Measurements from ENCODE around the gene DYNC1H1.

DYNC1H1 gene

DNA sequence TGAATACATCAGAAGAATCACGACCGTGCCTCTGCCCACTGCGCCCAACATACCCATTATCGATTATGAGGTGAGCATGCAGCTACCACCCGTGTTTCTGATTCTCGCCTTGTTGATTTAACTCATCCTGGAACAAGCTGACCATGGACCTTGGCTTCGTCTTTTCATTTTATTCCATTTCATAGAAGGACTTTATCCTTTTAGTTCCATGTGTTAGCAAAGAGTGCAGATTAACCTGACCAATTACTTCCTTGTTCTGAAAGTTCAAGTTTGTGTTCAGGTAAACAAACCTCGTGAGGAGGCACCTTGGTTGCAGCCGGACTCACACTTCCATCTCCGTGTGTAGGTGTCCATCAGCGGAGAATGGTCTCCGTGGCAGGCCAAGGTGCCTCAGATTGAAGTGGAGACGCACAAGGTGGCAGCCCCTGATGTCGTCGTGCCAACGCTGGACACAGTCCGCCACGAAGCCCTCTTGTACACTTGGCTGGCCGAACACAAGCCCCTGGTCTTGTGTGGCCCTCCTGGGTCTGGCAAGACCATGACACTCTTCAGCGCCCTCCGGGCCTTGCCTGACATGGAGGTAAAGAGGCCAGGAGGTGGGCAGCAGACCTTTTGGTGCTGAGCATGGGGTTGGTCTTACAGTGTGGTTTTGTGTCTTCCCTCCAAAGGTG, 52.2 kb downstream of the DYNC1H1 start:
- CTCF ChIA-PET, result interaction anchor here (1.0 kb wide), 1 partner anchor 18 kb away, joined by 4 read pairs; no protein-coding TSS in a partner anchor
- Histone ChIP-seq H3K27ac (ENCODE audit: insufficient read depth in 1 of 2, low read depth in 1 of 2, low read length in 2 of 2, poor library complexity in 1 of 2, severe bottlenecking in 2 of 2) (no peak overlapping the region), H3K4me3 (ENCODE audit: control insufficient read depth in 1 of 7, extremely low read depth in 1 of 7, insufficient read depth in 4 of 7, low read depth in 2 of 7, low read length in 6 of 7) (no peak overlapping the region), H3K36me3 (ENCODE audit: control insufficient read depth in 4 of 4, insufficient read depth in 4 of 4, low read length in 3 of 4) (peaks cover 18 to 97% (median 86%) of the 10 kb centered on the region in 4 experiments), H3K4me1 (ENCODE audit: control extremely low read depth in 1 of 4, control insufficient read depth in 4 of 4, insufficient read depth in 4 of 4, low read length in 3 of 4) (no peaks in the 10 kb centered on the region), H3K27me3 (replicated peaks in 2 of 5; ENCODE audit: control insufficient read depth in 4 of 5, insufficient read depth in 5 of 5, low read length in 4 of 5) (no peaks in the 10 kb centered on the region), H3K9me3 (ENCODE audit: control extremely low read depth in 1 of 5, control insufficient read depth in 4 of 5, insufficient read depth in 2 of 5, low read depth in 1 of 5, low read length in 4 of 5) (no peaks in the 10 kb centered on the region)
- POLR2A ChIA-PET, result no interaction called here
- no peak for DNase-seq
- WGBS (ENCODE audit: insufficient coverage), result 100% methylated on average over 18 of the region's 21 CpGs

- Histone ChIP-seq H3K27ac (ENCODE audit: insufficient read depth in 1 of 2, low read depth in 1 of 2, low read length in 2 of 2, poor library complexity in 1 of 2, severe bottlenecking in 2 of 2) (no peak overlapping the region), H3K36me3 (ENCODE audit: control insufficient read depth in 4 of 4, insufficient read depth in 4 of 4, low read length in 3 of 4) (peaks cover 15 to 98% (median 79%) of the 10 kb centered on the region in 4 experiments), H3K4me3 (ENCODE audit: control insufficient read depth in 1 of 7, extremely low read depth in 1 of 7, insufficient read depth in 4 of 7, low read depth in 2 of 7, low read length in 6 of 7) (no peak overlapping the region), H3K4me1 (ENCODE audit: control extremely low read depth in 1 of 4, control insufficient read depth in 4 of 4, insufficient read depth in 4 of 4, low read length in 3 of 4) (no peaks in the 10 kb centered on the region), H3K27me3 (replicated peaks in 2 of 5; ENCODE audit: control insufficient read depth in 4 of 5, insufficient read depth in 5 of 5, low read length in 4 of 5) (no peaks in the 10 kb centered on the region), H3K9me3 (ENCODE audit: control extremely low read depth in 1 of 5, control insufficient read depth in 4 of 5, insufficient read depth in 2 of 5, low read depth in 1 of 5, low read length in 4 of 5) (no peaks in the 10 kb centered on the region)
- CTCF ChIA-PET, result no interaction called here
- WGBS (ENCODE audit: insufficient coverage), result 98% methylated on average over 18 of the region's 19 CpGs
- no peak for DNase-seq
- POLR2A ChIA-PET, result no interaction called here
Observed at GRCh38 chr14:102018251-102018650, 53.9 kb downstream of the DYNC1H1 start.

DNA sequence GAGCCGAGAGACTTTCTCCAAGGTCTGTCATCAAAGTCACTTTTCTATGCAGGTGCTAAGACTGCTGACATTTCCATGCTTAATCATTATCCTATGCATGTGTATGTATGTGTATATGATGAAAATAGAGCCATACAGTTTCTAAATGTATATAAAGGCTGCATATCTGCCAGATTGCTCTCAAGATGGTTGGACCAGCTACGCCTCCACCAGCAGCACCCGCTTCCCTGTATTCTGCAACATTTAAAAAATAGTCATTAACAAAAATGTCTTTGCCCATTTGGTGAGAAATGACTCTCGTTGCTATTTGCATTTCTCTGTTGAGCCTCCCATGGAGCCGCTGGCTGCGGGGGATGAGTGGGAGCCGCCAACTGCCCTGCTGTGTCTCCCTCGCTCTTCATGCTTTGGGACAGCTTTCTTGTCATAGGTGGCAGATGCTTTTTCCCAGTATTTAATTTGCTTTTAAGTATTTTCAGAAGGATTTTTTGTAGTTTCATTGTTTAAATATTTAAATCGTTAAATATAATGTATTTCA, 54.7 kb downstream of the DYNC1H1 start:
- no peaks in the 10 kb centered on the region for H3K27me3 ChIP-seq (replicated peaks in 2 of 5; ENCODE audit: control insufficient read depth in 4 of 5, insufficient read depth in 5 of 5, low read length in 4 of 5)
- no peak overlapping the region for H3K27ac ChIP-seq (ENCODE audit: insufficient read depth in 1 of 2, low read depth in 1 of 2, low read length in 2 of 2, poor library complexity in 1 of 2, severe bottlenecking in 2 of 2)
- DNase-seq, result no peak
- no peaks in the 10 kb centered on the region for H3K4me1 ChIP-seq (ENCODE audit: control extremely low read depth in 1 of 4, control insufficient read depth in 4 of 4, insufficient read depth in 4 of 4, low read length in 3 of 4)
- ChIA-PET POLR2A (no interaction called here), CTCF (interaction anchor here (1.0 to 1.3 kb wide), 2 partner anchors 11 to 13 kb away, joined by 3 to 4 read pairs; no protein-coding TSS in a partner anchor)
- H3K9me3 ChIP-seq (ENCODE audit: control extremely low read depth in 1 of 5, control insufficient read depth in 4 of 5, insufficient read depth in 2 of 5, low read depth in 1 of 5, low read length in 4 of 5), result no peaks in the 10 kb centered on the region
- 94% methylated on average over 5 of the region's 9 CpGs for WGBS (ENCODE audit: insufficient coverage)
- no peak overlapping the region for H3K4me3 ChIP-seq (ENCODE audit: control insufficient read depth in 1 of 7, extremely low read depth in 1 of 7, insufficient read depth in 4 of 7, low read depth in 2 of 7, low read length in 6 of 7)
- peaks cover 17 to 98% (median 77%) of the 10 kb centered on the region in 4 experiments for H3K36me3 ChIP-seq (ENCODE audit: control insufficient read depth in 4 of 4, insufficient read depth in 4 of 4, low read length in 3 of 4)

GRCh38 chr14:102020058-102020971, 55.9 kb downstream of the DYNC1H1 start:
- ChIA-PET CTCF (interaction anchor here (0.9 to 1.3 kb wide), 3 partner anchors 10 to 19 kb away, joined by 3 to 4 read pairs (median 3); no protein-coding TSS in a partner anchor), POLR2A (no interaction called here)
- Histone ChIP-seq H3K27ac (ENCODE audit: insufficient read depth in 1 of 2, low read depth in 1 of 2, low read length in 2 of 2, poor library complexity in 1 of 2, severe bottlenecking in 2 of 2) (peak overlapping the region in 1 of 2 experiments; percentile 31), H3K36me3 (ENCODE audit: control insufficient read depth in 4 of 4, insufficient read depth in 4 of 4, low read length in 3 of 4) (peaks cover 15 to 91% (median 69%) of the 10 kb centered on the region in 4 experiments), H3K27me3 (replicated peaks in 2 of 5; ENCODE audit: control insufficient read depth in 4 of 5, insufficient read depth in 5 of 5, low read length in 4 of 5) (no peaks in the 10 kb centered on the region), H3K4me1 (ENCODE audit: control extremely low read depth in 1 of 4, control insufficient read depth in 4 of 4, insufficient read depth in 4 of 4, low read length in 3 of 4) (no peaks in the 10 kb centered on the region), H3K9me3 (ENCODE audit: control extremely low read depth in 1 of 5, control insufficient read depth in 4 of 5, insufficient read depth in 2 of 5, low read depth in 1 of 5, low read length in 4 of 5) (no peaks in the 10 kb centered on the region), H3K4me3 (ENCODE audit: control insufficient read depth in 1 of 7, extremely low read depth in 1 of 7, insufficient read depth in 4 of 7, low read depth in 2 of 7, low read length in 6 of 7) (no peak overlapping the region)
- DNase-seq, result peak in 2 of 3 donors; percentile 18 to 21
- 92% methylated on average over 13 of the region's 13 CpGs for WGBS (ENCODE audit: insufficient coverage)

DNA sequence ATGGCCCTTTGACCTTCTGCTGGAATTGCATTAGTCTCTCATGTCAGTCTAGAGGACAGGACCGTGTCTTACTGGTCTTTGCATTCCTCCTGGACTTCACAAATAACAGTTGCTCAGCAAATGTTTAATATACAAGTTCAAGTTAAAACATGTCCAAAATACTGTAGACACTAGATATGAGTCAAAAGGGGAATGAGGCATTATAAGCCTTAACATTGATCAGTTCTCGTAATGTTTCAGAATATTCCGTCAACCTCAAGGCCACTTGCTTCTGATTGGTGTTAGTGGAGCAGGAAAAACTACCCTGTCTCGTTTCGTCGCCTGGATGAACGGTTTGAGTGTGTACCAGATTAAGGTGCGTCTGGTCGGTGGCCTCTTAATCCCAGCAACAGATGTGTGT, 62.6 kb downstream of the DYNC1H1 start:
- no peak overlapping the region for H3K27ac ChIP-seq (ENCODE audit: insufficient read depth in 1 of 2, low read depth in 1 of 2, low read length in 2 of 2, poor library complexity in 1 of 2, severe bottlenecking in 2 of 2)
- DNase-seq, result no peak
- peaks cover 30 to 89% (median 68%) of the 10 kb centered on the region in 4 experiments for H3K36me3 ChIP-seq (ENCODE audit: control insufficient read depth in 4 of 4, insufficient read depth in 4 of 4, low read length in 3 of 4)
- no peaks in the 10 kb centered on the region for H3K9me3 ChIP-seq (ENCODE audit: control extremely low read depth in 1 of 5, control insufficient read depth in 4 of 5, insufficient read depth in 2 of 5, low read depth in 1 of 5, low read length in 4 of 5)
- no peak overlapping the region for H3K4me3 ChIP-seq (ENCODE audit: control insufficient read depth in 1 of 7, extremely low read depth in 1 of 7, insufficient read depth in 4 of 7, low read depth in 2 of 7, low read length in 6 of 7)
- CTCF ChIA-PET, result interaction anchor here (1.0 to 1.1 kb wide), 2 partner anchors 35 kb away, joined by 3 read pairs; no protein-coding TSS in a partner anchor
- WGBS (ENCODE audit: insufficient coverage), result 99% methylated on average over 9 of the region's 9 CpGs
- H3K4me1 ChIP-seq (ENCODE audit: control extremely low read depth in 1 of 4, control insufficient read depth in 4 of 4, insufficient read depth in 4 of 4, low read length in 3 of 4), result no peaks in the 10 kb centered on the region
- POLR2A ChIA-PET, result no interaction called here
- no peaks in the 10 kb centered on the region for H3K27me3 ChIP-seq (replicated peaks in 2 of 5; ENCODE audit: control insufficient read depth in 4 of 5, insufficient read depth in 5 of 5, low read length in 4 of 5)

GRCh38 chr14:102027951-102028350, 63.6 kb downstream of the DYNC1H1 start:
- no peak overlapping the region for H3K4me3 ChIP-seq (ENCODE audit: control insufficient read depth in 1 of 7, extremely low read depth in 1 of 7, insufficient read depth in 4 of 7, low read depth in 2 of 7, low read length in 6 of 7)
- no peak for DNase-seq
- 100% methylated on average over 3 of the region's 6 CpGs for WGBS (ENCODE audit: insufficient coverage)
- no peaks in the 10 kb centered on the region for H3K4me1 ChIP-seq (ENCODE audit: control extremely low read depth in 1 of 4, control insufficient read depth in 4 of 4, insufficient read depth in 4 of 4, low read length in 3 of 4)
- H3K9me3 ChIP-seq (ENCODE audit: control extremely low read depth in 1 of 5, control insufficient read depth in 4 of 5, insufficient read depth in 2 of 5, low read depth in 1 of 5, low read length in 4 of 5), result no peaks in the 10 kb centered on the region
- no peak overlapping the region for H3K27ac ChIP-seq (ENCODE audit: insufficient read depth in 1 of 2, low read depth in 1 of 2, low read length in 2 of 2, poor library complexity in 1 of 2, severe bottlenecking in 2 of 2)
- POLR2A ChIA-PET, result no interaction called here
- no peaks in the 10 kb centered on the region for H3K27me3 ChIP-seq (replicated peaks in 2 of 5; ENCODE audit: control insufficient read depth in 4 of 5, insufficient read depth in 5 of 5, low read length in 4 of 5)
- CTCF ChIA-PET, result interaction anchor here (1.0 kb wide), 1 partner anchor 36 kb away, joined by 3 read pairs; no protein-coding TSS in a partner anchor
- peaks cover 35 to 89% (median 73%) of the 10 kb centered on the region in 4 experiments for H3K36me3 ChIP-seq (ENCODE audit: control insufficient read depth in 4 of 4, insufficient read depth in 4 of 4, low read length in 3 of 4)

Measured in common myeloid progenitor, CD34-positive (primary cell).